UCSD-AML1 (cell line): ENCODE results near the gene LIAS.

Experiments
- DNase-seq: peaks from one replicate; lab custom pipeline; 2025; ENCODE audit not compliant: unreplicated experiment; lab: John Stamatoyannopoulos, UW

The LIAS gene

GRCh38 chr4:39528061-39528465 is 69.2 kb downstream of the LIAS start:
- no peak for DNase-seq
